NCI-H774 (cell line): ENCODE results near the gene TM7SF3.

ENCODE experiments used
- DNase-seq: peaks from one replicate; lab custom pipeline; 2025; lab: John Stamatoyannopoulos, UW

TM7SF3 gene

GRCh38 chr12:26928661-26929060 lies 85.5 kb downstream of the TM7SF3 start:
- no peak for DNase-seq
